Effector memory CD4-positive, alpha-beta T cell (primary cell): ENCODE data around the gene CHRM4.

Experiments
- DNase-seq, 3 donors: peaks; one replicate each; pipeline ENCODE4 v3.0.0-alpha.2; 2020
- H3K27ac ChIP-seq: 2 replicates; pipeline ENCODE4 v1.7.0; 2013; ENCODE audit warnings: mild to moderate bottlenecking, low read length, moderate library complexity; ENCODE audit not compliant: insufficient read depth, poor library complexity, severe bottlenecking
- H3K27me3 ChIP-seq: replicated peaks from 2 replicates; pipeline ENCODE4 v1.7.0; 2013; ENCODE audit warnings: mild to moderate bottlenecking, low read length; ENCODE audit not compliant: insufficient read depth, control insufficient read depth, poor library complexity, severe bottlenecking
- H3K36me3 ChIP-seq: 2 replicates; pipeline ENCODE4 v1.7.0; 2013; ENCODE audit warnings: mild to moderate bottlenecking, low read length, moderate library complexity; ENCODE audit not compliant: control insufficient read depth, insufficient read depth
- H3K4me1 ChIP-seq: 2 replicates; pipeline ENCODE4 v1.7.0; 2013; ENCODE audit warnings: low read length, mild to moderate bottlenecking; ENCODE audit not compliant: control insufficient read depth, insufficient read depth, poor library complexity, severe bottlenecking
- H3K4me3 ChIP-seq: 2 replicates; pipeline ENCODE4 v1.7.0; 2013; ENCODE audit warnings: low read length, low read depth, mild to moderate bottlenecking; ENCODE audit not compliant: insufficient read depth, poor library complexity, severe bottlenecking
- H3K9me3 ChIP-seq: 2 replicates; pipeline ENCODE4 v1.7.0; 2013; ENCODE audit warnings: mild to moderate bottlenecking, low read length, moderate library complexity; ENCODE audit not compliant: control insufficient read depth
- total RNA-seq, 3 donors: gene quantifications; one replicate each; lab custom pipeline; 2026; lab: John Stamatoyannopoulos, UW

Gene CHRM4
- 2.9 to 3.9 (median 3.0) reads per million in 3 donors for total RNA-seq

DNA sequence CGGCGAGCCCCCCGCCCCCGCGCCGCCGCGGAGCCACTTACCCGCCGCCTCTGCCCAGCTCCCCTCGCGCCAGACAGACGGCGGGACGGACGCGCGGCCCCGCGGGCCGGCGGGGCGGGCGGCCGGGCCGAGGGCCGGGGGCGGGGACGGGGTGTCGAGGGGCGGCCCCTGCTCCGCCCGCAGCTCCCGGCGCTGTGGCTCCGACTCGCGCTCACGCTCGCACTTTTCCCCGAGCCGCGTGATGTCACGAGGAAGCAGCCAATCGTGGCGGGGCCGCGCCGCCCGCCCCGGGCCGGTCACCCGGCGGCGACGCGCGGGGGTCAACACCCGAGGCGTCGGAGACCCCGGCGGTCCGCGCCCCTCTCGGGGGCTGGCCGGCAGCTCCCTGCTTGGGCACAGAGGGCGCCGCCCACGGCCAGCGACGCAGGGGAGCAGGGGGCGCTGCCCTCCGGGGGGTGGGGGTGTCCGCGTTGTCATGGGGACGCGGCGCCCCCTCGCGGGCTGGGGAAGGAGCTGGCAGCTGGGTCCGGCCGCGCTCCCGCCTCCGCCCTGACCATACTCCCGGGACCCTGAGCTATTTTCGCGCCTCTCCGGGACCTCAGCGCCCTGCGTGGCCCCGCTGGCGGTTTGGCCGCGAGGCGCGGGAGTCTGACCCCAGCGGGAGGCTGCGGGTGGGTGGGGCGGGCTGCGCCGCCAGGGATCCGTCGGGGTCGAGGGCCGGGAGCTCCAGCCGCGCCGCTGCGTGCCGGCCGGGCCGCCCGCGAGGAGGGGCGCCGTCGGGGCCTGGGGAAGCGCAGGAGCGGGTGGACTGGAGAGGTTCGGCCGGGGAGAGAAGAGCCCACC is at the start of gene CHRM4:
CHRM4 (minus strand) TSS at position 199 of the 843 bp plus-strand sequence. CDS start 5,219 bp downstream, outside the sequence.
- Histone ChIP-seq H3K4me1 (peaks cover 37% of the 10 kb centered on the region), H3K27me3 (peaks cover 35% of the 10 kb centered on the region), H3K9me3 (no peaks in the 10 kb centered on the region), H3K4me3 (no peak within 1 kb of the TSS), H3K36me3 (no peaks in the 10 kb centered on the region), H3K27ac (no peak within 1 kb of the TSS)
- no peak for DNase-seq

DNA sequence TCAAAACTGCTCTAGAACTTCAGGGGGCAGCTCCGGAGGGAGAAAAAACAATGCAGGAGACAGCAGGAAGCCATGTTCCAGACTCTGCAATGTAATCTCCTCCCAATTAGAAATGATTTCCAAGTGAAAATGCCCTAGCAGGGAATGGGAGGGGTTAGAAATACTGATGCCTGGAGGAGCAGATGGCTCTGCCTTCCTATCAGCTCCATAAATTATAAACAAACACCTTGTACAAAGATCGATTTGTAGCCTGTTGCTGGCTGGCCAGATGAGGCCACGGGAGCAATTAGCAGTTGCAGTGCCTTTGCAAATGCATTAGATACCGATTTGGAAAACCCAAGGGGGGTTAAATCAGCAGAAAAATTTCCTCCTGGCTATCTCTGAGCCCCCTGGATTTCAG is 46.6 kb upstream of the CHRM4 start:
- Histone ChIP-seq H3K27ac (no peak overlapping the region), H3K4me3 (no peak overlapping the region), H3K27me3 (no peaks in the 10 kb centered on the region), H3K36me3 (peaks cover 18% of the 10 kb centered on the region), H3K4me1 (no peaks in the 10 kb centered on the region), H3K9me3 (no peaks in the 10 kb centered on the region)
- no peak for DNase-seq

GRCh38 chr11:46437122-46437689 is 45.6 kb upstream of the CHRM4 start:
- H3K4me3 ChIP-seq = no peak overlapping the region
- peaks cover 21% of the 10 kb centered on the region for H3K36me3 ChIP-seq
- no peak overlapping the region for H3K27ac ChIP-seq
- no peaks in the 10 kb centered on the region for H3K27me3 ChIP-seq
- no peaks in the 10 kb centered on the region for H3K4me1 ChIP-seq
- no peaks in the 10 kb centered on the region for H3K9me3 ChIP-seq
- no peak for DNase-seq

GRCh38 chr11:46436113-46436512 is 44.5 kb upstream of the CHRM4 start:
- H3K4me3 ChIP-seq = no peak overlapping the region
- no peak for DNase-seq
- H3K36me3 ChIP-seq = peaks cover 24% of the 10 kb centered on the region
- no peak overlapping the region for H3K27ac ChIP-seq
- no peaks in the 10 kb centered on the region for H3K9me3 ChIP-seq
- H3K4me1 ChIP-seq = no peaks in the 10 kb centered on the region
- no peaks in the 10 kb centered on the region for H3K27me3 ChIP-seq

DNA sequence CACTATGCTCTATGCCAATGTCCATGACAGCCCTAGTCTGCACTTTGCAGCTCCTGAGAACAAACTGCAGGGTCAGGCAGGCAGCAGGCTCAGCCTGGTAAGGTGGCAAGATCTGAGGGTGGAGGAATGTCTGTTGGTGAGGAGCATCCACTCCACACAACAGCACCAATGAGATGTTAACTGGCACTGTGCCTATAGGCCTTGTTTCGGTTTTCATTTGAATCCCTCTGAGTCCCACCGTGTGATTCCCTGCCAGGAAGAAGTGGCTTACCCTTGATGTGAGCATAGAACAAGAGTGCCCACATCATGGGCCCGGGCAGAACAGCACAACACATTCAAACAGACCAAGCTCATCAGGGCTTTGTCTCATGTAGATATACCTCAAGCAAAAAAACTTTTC is 44.1 kb upstream of the CHRM4 start:
- H3K36me3 ChIP-seq = peaks cover 26% of the 10 kb centered on the region
- no peak for DNase-seq

DNA sequence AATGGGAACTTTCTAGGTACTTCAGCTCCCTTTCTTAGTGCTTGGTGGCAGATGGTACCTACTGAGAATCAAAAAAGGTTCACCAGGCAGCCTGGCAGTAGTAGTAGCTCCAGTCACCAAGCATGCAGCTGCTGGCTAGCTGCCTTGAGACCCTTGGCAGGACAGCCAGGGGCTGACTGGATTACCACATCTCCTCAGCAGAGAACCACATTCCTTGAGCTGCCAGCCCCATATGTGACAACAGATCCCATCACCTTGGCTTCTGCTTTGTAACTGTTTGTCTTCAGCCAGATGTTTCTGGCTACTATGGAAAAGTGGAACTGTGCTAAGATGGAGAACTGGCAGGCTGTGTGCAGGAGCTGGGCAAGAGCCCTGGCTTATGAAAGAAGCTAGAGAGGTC is 39.6 kb upstream of the CHRM4 start:
- Histone ChIP-seq H3K36me3 (peaks cover 41% of the 10 kb centered on the region), H3K27me3 (no peaks in the 10 kb centered on the region), H3K4me3 (no peak overlapping the region), H3K4me1 (no peaks in the 10 kb centered on the region), H3K9me3 (no peaks in the 10 kb centered on the region), H3K27ac (no peak overlapping the region)
- no peak for DNase-seq

More for the DNA sequence above, 44.1 kb upstream of the CHRM4 start:
- no peaks in the 10 kb centered on the region for H3K9me3 ChIP-seq
- H3K4me1 ChIP-seq = no peaks in the 10 kb centered on the region
- no peak overlapping the region for H3K4me3 ChIP-seq
- no peaks in the 10 kb centered on the region for H3K27me3 ChIP-seq
- H3K27ac ChIP-seq = no peak overlapping the region

DNA sequence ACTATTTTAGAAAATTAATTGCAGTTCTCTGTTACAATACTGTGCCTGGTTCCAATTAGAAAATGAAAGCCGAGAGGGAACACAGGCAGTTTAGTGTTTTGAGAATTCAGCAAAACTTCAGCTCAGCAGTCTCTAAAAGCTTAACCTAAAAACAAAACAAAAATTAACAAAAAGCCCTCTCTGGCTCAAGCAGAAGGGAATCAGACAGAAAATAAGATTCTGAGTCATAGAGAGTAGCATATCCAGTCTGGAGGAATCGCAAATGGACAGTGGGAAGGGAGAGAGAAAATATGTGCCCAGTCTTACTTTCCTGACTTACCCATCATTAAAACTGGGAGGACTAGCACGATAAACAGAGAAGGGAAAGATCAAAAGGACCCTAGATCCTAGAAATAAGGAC is 38.1 kb upstream of the CHRM4 start:
- H3K36me3 ChIP-seq = peaks cover 41% of the 10 kb centered on the region
- H3K4me1 ChIP-seq = no peaks in the 10 kb centered on the region
- no peak overlapping the region for H3K4me3 ChIP-seq
- DNase-seq = no peak
- H3K27me3 ChIP-seq = no peaks in the 10 kb centered on the region
- no peak overlapping the region for H3K27ac ChIP-seq
- H3K9me3 ChIP-seq = no peaks in the 10 kb centered on the region

GRCh38 chr11:46427364-46427763 is 35.8 kb upstream of the CHRM4 start:
- H3K4me1 ChIP-seq = no peaks in the 10 kb centered on the region
- no peaks in the 10 kb centered on the region for H3K9me3 ChIP-seq
- H3K4me3 ChIP-seq = no peak overlapping the region
- peaks cover 30% of the 10 kb centered on the region for H3K36me3 ChIP-seq
- no peak for DNase-seq
- no peak overlapping the region for H3K27ac ChIP-seq
- no peaks in the 10 kb centered on the region for H3K27me3 ChIP-seq

- Histone ChIP-seq H3K4me1 (no peaks in the 10 kb centered on the region), H3K9me3 (no peaks in the 10 kb centered on the region), H3K27me3 (no peaks in the 10 kb centered on the region), H3K36me3 (peaks cover 29% of the 10 kb centered on the region), H3K4me3 (no peak overlapping the region), H3K27ac (no peak overlapping the region)
- DNase-seq = no peak
These were observed 34.8 kb upstream of the CHRM4 start for GRCh38 chr11:46426233-46426991.

DNA sequence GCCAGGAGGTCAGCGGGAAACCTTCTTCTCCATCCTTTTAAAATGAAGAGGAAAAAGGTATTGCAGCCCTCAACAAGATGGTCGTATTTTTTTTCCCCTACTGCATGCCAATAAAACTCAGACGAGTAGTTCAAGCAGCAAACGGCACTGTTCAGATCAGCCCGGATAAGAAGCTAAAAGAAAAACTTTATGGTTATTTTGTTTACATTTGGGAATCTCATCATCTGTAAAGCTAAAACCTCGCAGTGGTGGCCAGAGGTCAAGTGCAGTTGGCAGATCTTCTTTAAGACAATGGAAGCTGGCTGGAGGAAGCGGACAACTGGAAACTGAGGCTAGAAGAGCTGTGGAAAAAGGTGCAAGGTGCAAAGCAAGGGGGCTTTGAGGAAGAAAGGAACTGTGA is 31.0 kb upstream of the CHRM4 start:
- Histone ChIP-seq H3K36me3 (peaks cover 37% of the 10 kb centered on the region), H3K27ac (no peak overlapping the region), H3K4me3 (no peak overlapping the region), H3K27me3 (no peaks in the 10 kb centered on the region), H3K9me3 (no peaks in the 10 kb centered on the region), H3K4me1 (no peaks in the 10 kb centered on the region)
- DNase-seq = no peak
